PC-3 (cell line): ENCODE results near the gene LACTBL1.

ENCODE experiments used
- EZH2 ChIP-seq: fragments of 300-600 bp; sonication (generic); IDR thresholded peaks from one replicate; pipeline ENCODE4 v1.6.1; 2017; ENCODE audit warnings: antibody characterized with exemption, mild to moderate bottlenecking, low read length; ENCODE audit not compliant: unreplicated experiment
- TF ChIP-seq, protein P1 (sequence below): fragments of 300-600 bp; sonication (generic); conservative IDR thresholded peaks from 2 replicates; pipeline ENCODE4 v1.5.1; 2017; ENCODE audit warnings: antibody characterized with exemption, low read depth, mild to moderate bottlenecking, low read length

DNA sequence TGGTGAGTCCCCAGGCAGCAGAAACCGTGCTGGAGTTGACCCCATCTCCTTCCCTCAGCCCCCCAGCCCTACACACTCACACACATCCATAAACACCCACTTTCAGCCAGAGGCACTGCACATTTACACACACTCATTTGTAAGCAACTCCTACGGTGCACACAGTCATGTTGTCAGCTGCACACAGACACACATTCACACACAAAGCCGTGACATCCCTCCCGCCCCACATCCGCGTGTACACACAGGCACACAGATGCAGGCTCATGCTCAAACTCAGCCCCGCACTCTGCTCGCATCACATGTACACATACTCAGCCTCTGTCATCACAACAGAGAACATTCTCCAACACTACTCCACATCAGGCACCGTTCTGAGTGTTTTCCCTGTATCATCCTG is 47.6 kb downstream of the LACTBL1 start:
- TF ChIP-seq, protein P1, sequence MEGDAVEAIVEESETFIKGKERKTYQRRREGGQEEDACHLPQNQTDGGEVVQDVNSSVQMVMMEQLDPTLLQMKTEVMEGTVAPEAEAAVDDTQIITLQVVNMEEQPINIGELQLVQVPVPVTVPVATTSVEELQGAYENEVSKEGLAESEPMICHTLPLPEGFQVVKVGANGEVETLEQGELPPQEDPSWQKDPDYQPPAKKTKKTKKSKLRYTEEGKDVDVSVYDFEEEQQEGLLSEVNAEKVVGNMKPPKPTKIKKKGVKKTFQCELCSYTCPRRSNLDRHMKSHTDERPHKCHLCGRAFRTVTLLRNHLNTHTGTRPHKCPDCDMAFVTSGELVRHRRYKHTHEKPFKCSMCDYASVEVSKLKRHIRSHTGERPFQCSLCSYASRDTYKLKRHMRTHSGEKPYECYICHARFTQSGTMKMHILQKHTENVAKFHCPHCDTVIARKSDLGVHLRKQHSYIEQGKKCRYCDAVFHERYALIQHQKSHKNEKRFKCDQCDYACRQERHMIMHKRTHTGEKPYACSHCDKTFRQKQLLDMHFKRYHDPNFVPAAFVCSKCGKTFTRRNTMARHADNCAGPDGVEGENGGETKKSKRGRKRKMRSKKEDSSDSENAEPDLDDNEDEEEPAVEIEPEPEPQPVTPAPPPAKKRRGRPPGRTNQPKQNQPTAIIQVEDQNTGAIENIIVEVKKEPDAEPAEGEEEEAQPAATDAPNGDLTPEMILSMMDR: no peak
- TF ChIP-seq EZH2: no peak
